ENCODE results near the gene TTL. TPM values are rescaled to one million over a fixed set of nuclear protein-coding genes. Genes with fewer than 3 reads are reported as not detected.

The TTL gene
- total and polyA plus RNA-seq, 2 donors from 2014 or later = 11.1 to 23.5 TPM

DNA sequence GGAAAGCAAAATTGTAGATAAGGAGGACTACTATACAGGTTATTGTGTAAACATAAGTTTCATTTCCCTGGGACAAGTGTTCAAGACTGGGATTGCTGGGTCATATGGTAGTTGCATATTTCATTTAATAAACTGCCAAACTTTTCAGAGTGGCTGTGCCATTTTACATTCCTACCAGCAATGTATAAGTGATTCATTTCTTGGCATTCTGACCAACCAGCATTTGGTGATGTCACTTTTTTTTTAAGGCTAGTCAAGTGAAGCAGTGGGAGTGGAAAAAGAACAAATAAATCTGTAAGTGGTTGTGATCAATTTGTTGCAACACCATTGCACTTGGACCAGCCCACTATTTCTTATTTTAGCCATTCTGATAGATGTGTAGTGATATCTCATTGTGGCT is 97.3 kb downstream of the TTL start:
- peaks cover 3 to 9% (median 7%) of the 10 kb centered on the region in 3 donors for H3K36me3 ChIP-seq (ENCODE audit: control insufficient read depth in 2 of 3, insufficient read depth in 3 of 3, low read length in 3 of 3)
- FAIRE-seq = no peak
- intact Hi-C loops (cut with DNase I) = no loop called here
- no peaks in the 10 kb centered on the region for H3K27me3 ChIP-seq (ENCODE audit: control insufficient read depth, insufficient read depth, low read length)
- H3K27ac ChIP-seq (ENCODE audit: low read depth in 2 of 2, low read length in 2 of 2) = no peak overlapping the region
- peaks cover 2 to 11% (median 8%) of the 10 kb centered on the region in 3 donors for H3K4me1 ChIP-seq (ENCODE audit: control insufficient read depth in 2 of 3, insufficient read depth in 2 of 3, low read depth in 1 of 3, low read length in 3 of 3)
- TF ChIP-seq, protein P1, sequence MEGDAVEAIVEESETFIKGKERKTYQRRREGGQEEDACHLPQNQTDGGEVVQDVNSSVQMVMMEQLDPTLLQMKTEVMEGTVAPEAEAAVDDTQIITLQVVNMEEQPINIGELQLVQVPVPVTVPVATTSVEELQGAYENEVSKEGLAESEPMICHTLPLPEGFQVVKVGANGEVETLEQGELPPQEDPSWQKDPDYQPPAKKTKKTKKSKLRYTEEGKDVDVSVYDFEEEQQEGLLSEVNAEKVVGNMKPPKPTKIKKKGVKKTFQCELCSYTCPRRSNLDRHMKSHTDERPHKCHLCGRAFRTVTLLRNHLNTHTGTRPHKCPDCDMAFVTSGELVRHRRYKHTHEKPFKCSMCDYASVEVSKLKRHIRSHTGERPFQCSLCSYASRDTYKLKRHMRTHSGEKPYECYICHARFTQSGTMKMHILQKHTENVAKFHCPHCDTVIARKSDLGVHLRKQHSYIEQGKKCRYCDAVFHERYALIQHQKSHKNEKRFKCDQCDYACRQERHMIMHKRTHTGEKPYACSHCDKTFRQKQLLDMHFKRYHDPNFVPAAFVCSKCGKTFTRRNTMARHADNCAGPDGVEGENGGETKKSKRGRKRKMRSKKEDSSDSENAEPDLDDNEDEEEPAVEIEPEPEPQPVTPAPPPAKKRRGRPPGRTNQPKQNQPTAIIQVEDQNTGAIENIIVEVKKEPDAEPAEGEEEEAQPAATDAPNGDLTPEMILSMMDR (IDR thresholded peaks at IDR 0.05; ENCODE audit: borderline replicate concordance, extremely low read depth, insufficient read depth) = no peak
- no peak overlapping the region for H3K9ac ChIP-seq (ENCODE audit: low read length in 3 of 3)
- H3K9me3 ChIP-seq (ENCODE audit: control insufficient read depth in 2 of 3, insufficient read depth in 1 of 3, low read length in 3 of 3) = no peaks in the 10 kb centered on the region
- DNase-seq = no peak
- H3K4me3 ChIP-seq (ENCODE audit: low read length in 3 of 3) = no peak overlapping the region

DNA sequence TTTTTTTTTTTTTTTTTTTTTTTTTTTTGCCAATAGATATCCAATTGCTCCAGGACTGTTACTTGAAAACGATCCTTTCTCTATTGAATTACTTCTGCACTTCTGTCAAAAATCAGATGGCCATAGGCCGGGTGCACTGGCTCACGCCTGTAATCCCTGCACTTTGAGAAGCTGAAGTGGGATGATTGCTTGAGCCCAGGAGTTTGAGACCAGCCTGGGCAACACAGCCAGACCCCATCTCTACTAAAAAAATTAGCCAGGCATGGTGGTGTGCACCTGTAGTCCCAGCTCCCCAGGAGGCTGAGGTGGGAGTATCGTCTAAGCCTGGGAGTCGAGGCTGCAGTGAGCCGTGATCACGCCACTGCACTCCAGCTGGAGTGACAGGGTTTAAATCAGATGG is 98.1 kb downstream of the TTL start:
- no peak overlapping the region for H3K9ac ChIP-seq (ENCODE audit: low read length in 3 of 3)
- intact Hi-C loops (cut with DNase I) = no loop called here
- TF ChIP-seq, protein P1 (IDR thresholded peaks at IDR 0.05; ENCODE audit: borderline replicate concordance, extremely low read depth, insufficient read depth) = no peak
- FAIRE-seq = no peak
- no peaks in the 10 kb centered on the region for H3K27me3 ChIP-seq (ENCODE audit: control insufficient read depth, insufficient read depth, low read length)
- no peaks in the 10 kb centered on the region for H3K9me3 ChIP-seq (ENCODE audit: control insufficient read depth in 2 of 3, insufficient read depth in 1 of 3, low read length in 3 of 3)
- peaks cover 3 to 5% (median 3%) of the 10 kb centered on the region in 3 donors for H3K36me3 ChIP-seq (ENCODE audit: control insufficient read depth in 2 of 3, insufficient read depth in 3 of 3, low read length in 3 of 3)
- peaks cover 2 to 11% (median 10%) of the 10 kb centered on the region in 3 donors for H3K4me1 ChIP-seq (ENCODE audit: control insufficient read depth in 2 of 3, insufficient read depth in 2 of 3, low read depth in 1 of 3, low read length in 3 of 3)
- no peak overlapping the region for H3K4me3 ChIP-seq (ENCODE audit: low read length in 3 of 3)
- no peak for DNase-seq
- H3K27ac ChIP-seq (ENCODE audit: low read depth in 2 of 2, low read length in 2 of 2) = no peak overlapping the region

DNA sequence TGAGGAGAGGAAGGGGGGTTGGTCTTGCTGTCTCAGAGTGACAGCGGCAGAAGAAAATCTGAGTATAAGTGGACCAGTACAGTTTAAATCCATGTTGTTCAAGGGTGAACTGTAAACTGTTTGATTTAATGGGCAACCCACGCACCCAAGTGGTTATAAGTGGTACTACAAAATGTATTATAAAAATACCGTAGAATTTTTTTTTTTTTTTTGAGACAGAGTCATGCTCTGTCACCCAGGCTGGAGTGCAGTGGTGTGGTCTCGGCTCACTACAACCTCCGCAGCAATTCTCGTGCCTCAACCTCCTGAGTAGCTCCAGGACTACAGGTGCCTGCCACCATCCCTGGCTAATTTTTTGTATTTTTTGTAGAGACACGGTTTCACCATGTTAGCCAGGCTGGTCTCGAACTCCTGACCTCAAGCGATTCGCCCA is 100.4 kb downstream of the TTL start:
- peaks cover 2 to 15% (median 11%) of the 10 kb centered on the region in 3 donors for H3K4me1 ChIP-seq (ENCODE audit: control insufficient read depth in 2 of 3, insufficient read depth in 2 of 3, low read depth in 1 of 3, low read length in 3 of 3)
- no peak overlapping the region for H3K27ac ChIP-seq (ENCODE audit: low read depth in 2 of 2, low read length in 2 of 2)
- no peaks in the 10 kb centered on the region for H3K27me3 ChIP-seq (ENCODE audit: control insufficient read depth, insufficient read depth, low read length)
- intact Hi-C loops (cut with DNase I) = no loop called here
- H3K4me3 ChIP-seq (ENCODE audit: low read length in 3 of 3) = no peak overlapping the region
- peaks cover 2 to 7% (median 2%) of the 10 kb centered on the region in 3 donors for H3K36me3 ChIP-seq (ENCODE audit: control insufficient read depth in 2 of 3, insufficient read depth in 3 of 3, low read length in 3 of 3)
- H3K9ac ChIP-seq (ENCODE audit: low read length in 3 of 3) = no peak overlapping the region
- TF ChIP-seq, protein P1 (IDR thresholded peaks at IDR 0.05; ENCODE audit: borderline replicate concordance, extremely low read depth, insufficient read depth) = peak; percentile 53
- no peaks in the 10 kb centered on the region for H3K9me3 ChIP-seq (ENCODE audit: control insufficient read depth in 2 of 3, insufficient read depth in 1 of 3, low read length in 3 of 3)
- DNase-seq (peak in 3 of 5 donors; percentile 48 to 78 (median 67)), FAIRE-seq (no peak)
